Activated B cell treated with CpG ODN at 0.5 μM for 24 hours (primary cell): ENCODE results near the gene HIP1R. TPM values are rescaled to one million over a fixed set of nuclear protein-coding genes. Genes with fewer than 3 reads are reported as not detected.

ENCODE experiments used
- ATAC-seq: fragments of 200-7000 bp; cut with Tn5 transposase; one replicate; pipeline ENCODE4 v1.10.0; 2021; ENCODE audit warnings: low read depth, mild to moderate bottlenecking, moderate library complexity
- CTCF ChIA-PET: fragments of 350-600 bp; sonication (Branson Sonifier 250); formaldehyde crosslinking; loops from one replicate; lab custom pipeline; 2021; ENCODE audit warnings: antibody characterized with exemption; lab: Charles Lee
- POLR2A ChIA-PET: fragments of 350-600 bp; sonication (Branson Sonifier 250); formaldehyde crosslinking; loops from one replicate; lab custom pipeline; 2021; ENCODE audit warnings: antibody characterized with exemption; lab: Charles Lee
- DNase-seq: peaks from one replicate; pipeline ENCODE4 v3.0.0; 2022
- H3K27ac Mint-ChIP-seq: one replicate; pipeline ENCODE4 v1.8.0; 2020; ENCODE audit warnings: mixed read lengths
- H3K27me3 Mint-ChIP-seq: one replicate; pipeline ENCODE4 v1.8.0; 2021; ENCODE audit warnings: mixed read lengths
- H3K36me3 Mint-ChIP-seq: one replicate; pipeline ENCODE4 v1.8.0; 2021; ENCODE audit warnings: low read depth, mixed read lengths
- H3K4me1 Mint-ChIP-seq: one replicate; pipeline ENCODE4 v1.8.0; 2021; ENCODE audit warnings: mixed read lengths
- H3K4me3 Mint-ChIP-seq: one replicate; pipeline ENCODE4 v1.8.0; 2020; ENCODE audit warnings: mild to moderate bottlenecking, mixed read lengths
- H3K9me3 Mint-ChIP-seq: one replicate; pipeline ENCODE4 v1.8.0; 2020; ENCODE audit warnings: mixed read lengths
- CTCF ChIP-seq: fragments of 200-600 bp; IDR thresholded peaks from one replicate; pipeline ENCODE4 v1.8.0; 2022; ENCODE audit warnings: antibody characterized with exemption, mild to moderate bottlenecking
- intact Hi-C: fragments of 100-400 bp; cut with micrococcal nuclease; formaldehyde crosslinking; loops from one replicate; pipeline ENCODE4 v1.15.1; 2024
- total RNA-seq: library from RNA; stranded (reverse); gene quantifications from 2 replicates; pipeline ENCODE4 v1.2.3, GENCODE V29; 2022

Gene HIP1R
- total RNA-seq, 1 donor from 2014 or later, result 154 TPM

GRCh38 chr12:122908915-122909314 is 73.7 kb downstream of the HIP1R start:
- CTCF ChIA-PET, result interaction anchor here (0.7 kb wide), 1 partner anchor 10 kb away, joined by 3 read pairs; no protein-coding TSS in a partner anchor
- intact Hi-C loops, result no loop called here
- TF ChIP-seq CTCF, result no peak
- POLR2A ChIA-PET, result interaction anchor here (0.8 kb wide), 3 partner anchors 11 to 49 kb away, joined by 3 to 8 read pairs (median 3); no protein-coding TSS in a partner anchor
- Mint-ChIP-seq H3K4me3 (no peak overlapping the region), H3K9me3 (no peaks in the 10 kb centered on the region), H3K27ac (no peak overlapping the region), H3K27me3 (no peaks in the 10 kb centered on the region), H3K36me3 (no peaks in the 10 kb centered on the region), H3K4me1 (peaks cover under 1% of the 10 kb centered on the region)
- no peak for ATAC-seq
- no peak for DNase-seq

GRCh38 chr12:122909442-122910288 is 74.4 kb downstream of the HIP1R start:
- Mint-ChIP-seq H3K36me3 (no peaks in the 10 kb centered on the region), H3K27ac (no peak overlapping the region), H3K9me3 (no peaks in the 10 kb centered on the region), H3K27me3 (no peaks in the 10 kb centered on the region), H3K4me1 (no peaks in the 10 kb centered on the region), H3K4me3 (no peak overlapping the region)
- DNase-seq (no peak), ATAC-seq (no peak)
- POLR2A ChIA-PET, result interaction anchor here (0.8 kb wide), 3 partner anchors 12 to 50 kb away, joined by 3 to 8 read pairs (median 3); no protein-coding TSS in a partner anchor
- no peak for TF ChIP-seq CTCF
- intact Hi-C loops, result no loop called here
- CTCF ChIA-PET, result no interaction called here

Other genes starting within 250 kb of the HIP1R start
- gene HCAR2, start 132.1 kb upstream of the HIP1R start, total RNA-seq, result not detected in 2 replicates
- gene HCAR3, start 118.6 kb upstream of the HIP1R start, total RNA-seq, result not detected in 2 replicates
- gene HCAR1, start 104.6 kb upstream of the HIP1R start, total RNA-seq, result not detected in 2 replicates
- gene DENR, start 82.6 kb upstream of the HIP1R start, total RNA-seq, result 50.5 and 53.3 TPM in 2 replicates
- gene CCDC62, start 60.9 kb upstream of the HIP1R start, total RNA-seq, result 1.6 and 1.7 TPM in 2 replicates
- 51.4 and 54.1 TPM in 2 replicates for gene VPS37B, start 60.7 kb downstream of the HIP1R start, total RNA-seq
- 2.0 and 4.6 TPM in 2 replicates for gene ABCB9, start 131.0 kb downstream of the HIP1R start, total RNA-seq
- gene OGFOD2, start 139.8 kb downstream of the HIP1R start, total RNA-seq, result 21.7 and 22.8 TPM in 2 replicates
- 163 and 178 TPM in 2 replicates for gene ARL6IP4, start 145.2 kb downstream of the HIP1R start, total RNA-seq